Stimulated activated CD4-positive, alpha-beta T cell treated with anti-CD3 and anti-CD28 coated beads, TNF-alpha, amount 100 ng/mL, for 48 hours (primary cell): ENCODE data around the gene FDXR.

Experiments used
- DNase-seq, 3 donors: peaks; one replicate each; pipeline ENCODE4 v3.0.0-alpha.2; 2020; ENCODE audit warnings: low read depth in 3 of 3

FDXR gene

GRCh38 chr17:74898376-74898946 lies 25.7 kb upstream of the FDXR start:
- no peak for DNase-seq

GRCh38 chr17:74893936-74894671 lies 21.3 kb upstream of the FDXR start:
- DNase-seq = no peak

- DNase-seq = no peak
These were observed 20.4 kb upstream of the FDXR start, which contains the start of gene FADS6 for GRCh38 chr17:74892974-74893911. Gene FADS6, minus strand, starts transcription at chr17:74893633. Its CDS starts 38 bp downstream, at chr17:74893595.

GRCh38 chr17:74892013-74892841 lies 19.4 kb upstream of the FDXR start:
- DNase-seq = no peak

- DNase-seq = no peak
These were observed 17.8 kb upstream of the FDXR start for GRCh38 chr17:74890554-74890953.

- DNase-seq = no peak
These were observed 15.7 kb upstream of the FDXR start for GRCh38 chr17:74888469-74888868.

GRCh38 chr17:74883241-74883745 lies 10.5 kb upstream of the FDXR start:
- no peak for DNase-seq

GRCh38 chr17:74882517-74883240 lies 9.9 kb upstream of the FDXR start:
- no peak for DNase-seq

GRCh38 chr17:74881073-74881472 lies 8.3 kb upstream of the FDXR start:
- DNase-seq = no peak

- no peak for DNase-seq
These were observed 6.5 kb upstream of the FDXR start for GRCh38 chr17:74879308-74879707.

GRCh38 chr17:74878658-74879057 lies 5.9 kb upstream of the FDXR start:
- no peak for DNase-seq

- DNase-seq = no peak
These were observed 5.1 kb upstream of the FDXR start for GRCh38 chr17:74877592-74878548.

GRCh38 chr17:74875977-74876593 lies 3.3 kb upstream of the FDXR start:
- DNase-seq = no peak

GRCh38 chr17:74875155-74875976 lies 2.6 kb upstream of the FDXR start:
- DNase-seq = no peak

GRCh38 chr17:74874615-74875037 lies 1.8 kb upstream of the FDXR start:
- no peak for DNase-seq

- DNase-seq = no peak
These were observed 1.2 kb upstream of the FDXR start for GRCh38 chr17:74873874-74874614.
